ENCODE data around the gene GALNT7. TPM values are rescaled to one million over a fixed set of nuclear protein-coding genes. Genes with fewer than 3 reads are reported as not detected.

GALNT7 gene
- total RNA-seq, 1 donor from 2014 or later: 67.8 TPM

DNA sequence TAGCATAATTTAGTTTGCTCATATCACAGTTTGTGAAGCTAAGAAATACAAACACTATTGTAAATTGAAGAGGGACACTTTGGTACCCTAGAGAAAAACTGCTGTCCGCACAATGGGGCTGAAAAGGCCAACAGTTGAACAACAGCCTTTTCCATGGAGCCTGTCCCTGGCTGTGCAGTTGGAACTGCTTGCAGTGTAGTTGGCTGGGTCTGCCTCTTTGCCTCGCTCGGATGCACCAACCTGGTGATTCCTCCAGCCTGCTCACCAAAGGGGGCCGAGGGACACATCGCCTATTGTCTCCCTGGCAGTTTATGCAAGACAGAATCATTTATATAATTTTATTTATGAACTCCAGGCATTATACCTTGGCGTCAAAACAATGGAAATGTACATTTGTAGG, 16.5 kb upstream of the GALNT7 start:
- Mint-ChIP-seq H3K9me3 (ENCODE audit: low read depth) (no peaks in the 10 kb centered on the region), H3K27ac (no peak overlapping the region), H3K27me3 (no peaks in the 10 kb centered on the region), H3K36me3 (ENCODE audit: insufficient read depth) (peaks cover 1% of the 10 kb centered on the region), H3K4me3 (ENCODE audit: low read depth) (no peak overlapping the region), H3K4me1 (ENCODE audit: low read depth) (peaks cover 10% of the 10 kb centered on the region)
- TF ChIP-seq CTCF (IDR thresholded peaks at IDR 0.05; ENCODE audit: unreplicated experiment): no peak
- DNase-seq (ENCODE audit: low spot score, unreplicated experiment): no peak

GRCh38 chr4:173153445-173153844, 15.2 kb upstream of the GALNT7 start:
- DNase-seq (ENCODE audit: low spot score, unreplicated experiment): no peak
- no peak for TF ChIP-seq CTCF (IDR thresholded peaks at IDR 0.05; ENCODE audit: unreplicated experiment)
- peaks cover 1% of the 10 kb centered on the region for H3K36me3 Mint-ChIP-seq (ENCODE audit: insufficient read depth)
- peaks cover 10% of the 10 kb centered on the region for H3K4me1 Mint-ChIP-seq (ENCODE audit: low read depth)
- no peaks in the 10 kb centered on the region for H3K27me3 Mint-ChIP-seq
- no peaks in the 10 kb centered on the region for H3K9me3 Mint-ChIP-seq (ENCODE audit: low read depth)
- no peak overlapping the region for H3K27ac Mint-ChIP-seq
- no peak overlapping the region for H3K4me3 Mint-ChIP-seq (ENCODE audit: low read depth)

- no peak for DNase-seq (ENCODE audit: low spot score, unreplicated experiment)
- no peak overlapping the region for H3K27ac Mint-ChIP-seq
- H3K9me3 Mint-ChIP-seq (ENCODE audit: low read depth): no peaks in the 10 kb centered on the region
- no peak overlapping the region for H3K4me3 Mint-ChIP-seq (ENCODE audit: low read depth)
- H3K36me3 Mint-ChIP-seq (ENCODE audit: insufficient read depth): peaks cover 1% of the 10 kb centered on the region
- no peak for TF ChIP-seq CTCF (IDR thresholded peaks at IDR 0.05; ENCODE audit: unreplicated experiment)
- H3K27me3 Mint-ChIP-seq: no peaks in the 10 kb centered on the region
- H3K4me1 Mint-ChIP-seq (ENCODE audit: low read depth): no peaks in the 10 kb centered on the region
Measured at GRCh38 chr4:173159791-173160190, 8.8 kb upstream of the GALNT7 start.

GRCh38 chr4:173160871-173161270, 7.7 kb upstream of the GALNT7 start:
- no peaks in the 10 kb centered on the region for H3K27me3 Mint-ChIP-seq
- no peak for TF ChIP-seq CTCF (IDR thresholded peaks at IDR 0.05; ENCODE audit: unreplicated experiment)
- peaks cover 1% of the 10 kb centered on the region for H3K36me3 Mint-ChIP-seq (ENCODE audit: insufficient read depth)
- no peak overlapping the region for H3K4me3 Mint-ChIP-seq (ENCODE audit: low read depth)
- H3K9me3 Mint-ChIP-seq (ENCODE audit: low read depth): no peaks in the 10 kb centered on the region
- no peak for DNase-seq (ENCODE audit: low spot score, unreplicated experiment)
- H3K4me1 Mint-ChIP-seq (ENCODE audit: low read depth): no peaks in the 10 kb centered on the region
- H3K27ac Mint-ChIP-seq: no peak overlapping the region

DNA sequence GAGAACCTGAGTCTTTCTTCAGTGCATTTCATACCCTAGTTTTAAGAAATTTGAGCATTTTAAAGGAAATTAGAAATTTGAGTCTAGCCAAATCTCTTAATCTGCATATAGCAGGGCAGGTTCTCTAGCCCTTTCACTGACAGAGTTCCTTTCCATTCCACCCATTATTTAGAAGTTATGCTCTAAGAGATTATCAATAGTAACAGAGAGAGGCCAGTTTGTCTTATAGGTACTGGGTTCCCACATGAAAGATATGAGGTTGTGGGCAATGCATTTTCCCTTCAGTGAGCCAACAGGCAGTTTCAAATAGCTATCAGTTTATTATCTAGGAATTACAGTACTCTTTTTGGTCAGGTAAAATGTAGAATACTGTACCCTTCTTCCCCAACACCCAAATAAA, 7.3 kb upstream of the GALNT7 start:
- Mint-ChIP-seq H3K4me1 (ENCODE audit: low read depth) (no peaks in the 10 kb centered on the region), H3K27ac (no peak overlapping the region), H3K9me3 (ENCODE audit: low read depth) (no peaks in the 10 kb centered on the region), H3K27me3 (no peaks in the 10 kb centered on the region), H3K4me3 (ENCODE audit: low read depth) (no peak overlapping the region), H3K36me3 (ENCODE audit: insufficient read depth) (peaks cover 1% of the 10 kb centered on the region)
- no peak for DNase-seq (ENCODE audit: low spot score, unreplicated experiment)
- TF ChIP-seq CTCF (IDR thresholded peaks at IDR 0.05; ENCODE audit: unreplicated experiment): no peak

All from progenitor cell of endocrine pancreas (in vitro differentiated cells).